Neural cell (in vitro differentiated cells): ENCODE results near the gene CXCL9.

Experiments
- CTCF ChIP-seq: fragments of 450-650 bp; IDR thresholded peaks from 2 replicates; pipeline ENCODE4 v1.5.1; 2014; ENCODE audit warnings: antibody characterized with exemption, mild to moderate bottlenecking, moderate library complexity; ENCODE audit not compliant: poor library complexity, severe bottlenecking
- EP300 ChIP-seq: fragments of 450-650 bp; conservative IDR thresholded peaks from 2 replicates; pipeline ENCODE4 v1.6.1; 2014; ENCODE audit warnings: antibody characterized with exemption, mild to moderate bottlenecking, moderate library complexity; ENCODE audit not compliant: poor library complexity, severe bottlenecking
- EZH2 ChIP-seq: fragments of 200-600, 300-800 bp; shearing (Covaris generic), sonication (generic); IDR thresholded peaks from 2 replicates; pipeline ENCODE4 v1.6.1; 2014; ENCODE audit warnings: antibody characterized with exemption, low read length, borderline replicate concordance, mild to moderate bottlenecking; ENCODE audit not compliant: insufficient read depth, poor library complexity, severe bottlenecking
- MXI1 ChIP-seq: fragments of 450-650 bp; conservative IDR thresholded peaks from 2 replicates; pipeline ENCODE4 v1.6.1; 2014; ENCODE audit warnings: antibody characterized with exemption, mild to moderate bottlenecking; ENCODE audit not compliant: poor library complexity, severe bottlenecking
- RAD21 ChIP-seq: fragments of 450-650 bp; conservative IDR thresholded peaks from 2 replicates; pipeline ENCODE4 v1.6.1; 2014; ENCODE audit warnings: antibody characterized with exemption, mild to moderate bottlenecking, moderate library complexity
- REST ChIP-seq: IDR thresholded peaks from 2 replicates; pipeline ENCODE4 v1.6.1; 2012; ENCODE audit warnings: borderline replicate concordance
- SMC3 ChIP-seq: fragments of 450-650 bp; conservative IDR thresholded peaks from 2 replicates; pipeline ENCODE4 v1.6.1; 2014; ENCODE audit warnings: antibody characterized with exemption, mild to moderate bottlenecking, moderate library complexity; ENCODE audit not compliant: poor library complexity
- TAF1 ChIP-seq: IDR thresholded peaks from 2 replicates; pipeline ENCODE4 v1.6.1; 2012; ENCODE audit warnings: low read depth

DNA sequence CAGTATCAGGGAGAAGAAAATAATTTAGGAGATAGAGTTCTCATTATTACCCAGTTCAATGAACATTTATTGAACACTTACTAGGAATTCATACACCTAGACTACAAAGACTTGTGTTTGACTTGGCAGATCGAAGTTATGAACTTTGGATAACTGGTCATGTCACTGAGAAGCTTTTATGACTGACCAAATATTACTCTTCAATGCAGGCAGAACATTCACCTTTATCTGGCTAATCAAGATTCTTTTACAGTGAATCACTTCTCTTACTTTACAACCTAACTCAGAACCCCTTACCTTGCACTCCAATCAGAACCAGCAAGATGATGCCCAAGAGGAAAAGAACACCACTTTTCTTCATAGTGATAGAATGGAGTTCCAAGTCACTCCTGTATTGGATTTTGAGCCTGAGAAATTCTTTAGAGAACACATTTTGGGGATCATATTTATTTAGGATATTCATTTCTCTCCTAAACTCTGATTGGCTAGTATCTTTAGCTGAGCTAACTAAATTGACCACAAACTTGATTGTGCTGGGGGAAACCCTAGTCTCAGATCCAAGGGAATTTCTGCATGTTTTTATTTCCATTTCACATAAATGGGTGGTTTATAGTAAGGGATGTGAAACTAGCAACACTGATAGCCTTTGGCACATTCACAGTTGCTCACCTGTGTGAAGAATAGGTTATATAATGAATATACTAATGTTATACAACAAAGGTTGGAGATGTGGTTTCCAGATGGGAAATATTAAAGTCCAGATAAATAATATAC is at the start of gene CXCL9:
- TF ChIP-seq EZH2 (no peak), RAD21 (no peak), CTCF (no peak), EP300 (no peak), TAF1 (no peak), REST (no peak), MXI1 (no peak), SMC3 (no peak)
